Central memory CD4-positive, alpha-beta T cell (primary cell): Measurements from ENCODE around the gene RHEBL1.

Source experiments
- DNase-seq: peaks from one replicate; pipeline ENCODE4 v3.0.0; 2022

The RHEBL1 gene

GRCh38 chr12:49054096-49054495, 15.7 kb downstream of the RHEBL1 start:
- no peak for DNase-seq

- DNase-seq = no peak
Measured at GRCh38 chr12:49052451-49053208, 17.1 kb downstream of the RHEBL1 start.

- no peak for DNase-seq
Measured at GRCh38 chr12:49051777-49052438, 17.9 kb downstream of the RHEBL1 start.

GRCh38 chr12:49051373-49051764, 18.4 kb downstream of the RHEBL1 start:
- DNase-seq = no peak

GRCh38 chr12:49050507-49051372, 19.0 kb downstream of the RHEBL1 start:
- DNase-seq = no peak

GRCh38 chr12:49049566-49050224, 20.1 kb downstream of the RHEBL1 start:
- DNase-seq = no peak

GRCh38 chr12:49048953-49049352, 20.8 kb downstream of the RHEBL1 start:
- no peak for DNase-seq

- no peak for DNase-seq
Measured at GRCh38 chr12:49046129-49046895, 23.5 kb downstream of the RHEBL1 start.

GRCh38 chr12:49044660-49045059, 25.1 kb downstream of the RHEBL1 start:
- DNase-seq = no peak

- DNase-seq = peak; percentile 74
Measured at GRCh38 chr12:49043856-49044258, 25.9 kb downstream of the RHEBL1 start.

GRCh38 chr12:49043241-49043640, 26.5 kb downstream of the RHEBL1 start:
- DNase-seq = no peak

- DNase-seq = no peak
Measured at GRCh38 chr12:49041881-49042484, 27.8 kb downstream of the RHEBL1 start.

- DNase-seq = no peak
Measured at GRCh38 chr12:49041036-49041880, 28.5 kb downstream of the RHEBL1 start.

- DNase-seq = no peak
Measured at GRCh38 chr12:49040364-49040855, 29.4 kb downstream of the RHEBL1 start.

- no peak for DNase-seq
Measured at GRCh38 chr12:49039421-49040363, 30.1 kb downstream of the RHEBL1 start.

- no peak for DNase-seq
Measured at GRCh38 chr12:49038291-49038955, 31.4 kb downstream of the RHEBL1 start.

GRCh38 chr12:49037947-49038237, 31.9 kb downstream of the RHEBL1 start:
- no peak for DNase-seq

GRCh38 chr12:49037111-49037946, 32.5 kb downstream of the RHEBL1 start:
- no peak for DNase-seq
